CMK (cell line): ENCODE measurements around the gene TLE4.
"Not testable (repeated sequence)": the region's sequence is repeated elsewhere in the genome, so short reads cannot be mapped to it uniquely, and the experiment has no call there.

Source experiments
- DNase-seq: peaks from one replicate; pipeline ENCODE4 v3.0.0-alpha.2; 2010; ENCODE audit warnings: low read depth

The TLE4 gene

DNA sequence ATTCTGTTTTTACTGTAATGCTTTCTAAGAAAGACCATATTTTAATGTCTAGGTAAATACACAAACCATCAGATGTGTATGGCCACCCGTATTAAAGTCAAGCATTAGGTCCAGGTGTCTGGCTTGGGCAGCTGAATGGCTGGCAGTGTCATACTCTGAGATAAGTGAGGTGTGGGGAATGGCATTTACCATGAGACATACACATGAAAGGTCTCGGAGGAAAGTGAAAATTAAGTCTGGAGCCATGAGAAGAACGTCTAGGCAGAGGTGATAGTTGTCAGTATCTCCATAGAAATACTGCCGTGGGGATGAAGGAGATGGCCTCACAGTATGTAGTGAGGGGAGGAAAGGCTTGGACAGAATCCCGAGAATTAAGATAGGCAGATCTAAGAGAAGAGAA is 164.3 kb downstream of the TLE4 start:
- DNase-seq = no peak

DNA sequence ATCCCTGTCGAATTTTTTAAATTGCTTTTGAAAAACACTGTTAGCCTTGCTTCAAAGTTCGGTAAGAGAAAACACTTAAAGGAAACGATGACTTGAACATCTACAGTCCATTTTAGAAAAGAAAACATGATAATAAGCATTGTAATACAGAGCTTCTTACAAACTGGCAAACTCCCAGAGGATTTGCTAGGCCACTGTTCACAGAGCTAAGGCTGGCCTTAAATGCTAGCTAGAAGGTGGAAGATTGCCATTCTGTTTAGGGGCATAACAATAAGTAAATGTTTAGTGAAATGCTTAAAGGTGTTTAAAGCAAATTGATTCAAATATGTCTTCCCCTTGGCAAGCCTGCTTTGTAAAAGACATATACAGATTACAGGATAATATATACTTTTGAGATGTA is 169.6 kb downstream of the TLE4 start:
- no peak for DNase-seq

- no peak for DNase-seq
These were observed 170.5 kb downstream of the TLE4 start for GRCh38 chr9:79742110-79742721.

DNA sequence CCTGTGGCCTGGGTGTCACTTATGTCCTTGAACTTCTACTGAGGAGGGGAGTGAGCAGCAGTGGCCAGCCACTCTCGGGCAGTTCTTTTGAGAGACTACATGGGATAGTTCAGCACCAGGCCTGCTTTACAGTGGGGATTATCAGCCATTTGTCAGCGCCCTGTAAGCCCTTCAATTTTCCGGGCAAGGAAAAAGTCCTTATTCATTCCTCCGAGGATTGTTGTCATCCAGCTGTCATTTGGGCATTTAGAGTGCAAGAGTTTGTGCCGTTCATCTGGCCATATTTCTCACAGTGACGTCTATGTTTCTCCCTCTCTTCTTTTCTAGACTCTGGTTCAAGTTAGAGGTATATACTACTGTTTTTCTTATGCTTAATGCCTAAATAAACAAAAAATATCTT is 172.8 kb downstream of the TLE4 start:
- DNase-seq = no peak

DNA sequence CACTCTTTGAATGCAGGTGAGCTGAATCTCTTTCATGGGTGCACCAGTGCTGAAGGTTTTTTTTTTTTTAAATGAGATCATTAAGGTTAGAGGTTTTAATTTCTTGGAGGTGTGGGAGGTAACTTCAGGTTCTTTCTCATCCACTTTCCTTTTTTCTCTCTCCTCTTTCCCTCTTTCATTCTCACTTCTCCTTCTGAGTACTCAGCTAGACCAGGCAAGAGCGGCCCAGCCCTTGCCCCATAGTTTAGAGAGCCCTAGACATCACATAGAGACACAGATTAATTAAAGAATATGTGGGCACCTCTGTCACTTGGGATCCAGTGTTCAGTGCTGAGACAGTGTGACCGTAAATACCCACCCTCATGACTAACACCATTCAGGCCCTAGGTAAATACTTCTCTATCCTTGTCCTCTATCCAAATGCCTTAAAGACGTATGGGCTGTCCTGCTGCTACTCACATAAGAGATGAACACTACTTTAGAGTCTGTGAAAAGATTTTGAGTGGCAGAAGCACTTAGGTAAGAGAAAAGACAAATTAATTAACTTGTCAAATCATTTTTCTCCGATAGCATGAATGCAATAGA is 174.1 kb downstream of the TLE4 start:
- no peak for DNase-seq

GRCh38 chr9:79751895-79752466 is 180.2 kb downstream of the TLE4 start:
- DNase-seq = not testable (repeated sequence)

GRCh38 chr9:79756414-79756813 is 184.6 kb downstream of the TLE4 start:
- no peak for DNase-seq

GRCh38 chr9:79757074-79757473 is 185.3 kb downstream of the TLE4 start:
- DNase-seq = no peak

- DNase-seq = no peak
These were observed 186.3 kb downstream of the TLE4 start for GRCh38 chr9:79757881-79758669.

DNA sequence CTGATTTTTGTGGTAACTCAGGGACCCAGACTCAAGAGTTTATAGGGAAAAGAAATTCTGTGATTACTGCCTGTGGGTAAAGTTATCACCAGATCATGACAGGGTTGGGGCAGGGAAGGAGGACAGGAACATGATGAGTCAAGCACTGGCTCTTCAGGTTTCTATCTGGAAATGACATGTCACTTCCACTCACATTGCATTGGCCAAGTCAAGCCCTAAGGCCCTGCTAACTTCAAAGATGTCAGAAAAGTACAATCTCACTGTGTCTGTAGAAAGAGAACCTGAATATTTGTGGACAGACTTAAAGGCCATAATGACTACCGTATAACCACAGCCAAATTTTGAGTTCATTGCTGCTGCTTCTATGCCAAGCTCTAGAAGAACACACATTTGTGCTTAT is 187.7 kb downstream of the TLE4 start:
- DNase-seq = no peak

GRCh38 chr9:79762070-79762469 is 190.3 kb downstream of the TLE4 start:
- DNase-seq = no peak

DNA sequence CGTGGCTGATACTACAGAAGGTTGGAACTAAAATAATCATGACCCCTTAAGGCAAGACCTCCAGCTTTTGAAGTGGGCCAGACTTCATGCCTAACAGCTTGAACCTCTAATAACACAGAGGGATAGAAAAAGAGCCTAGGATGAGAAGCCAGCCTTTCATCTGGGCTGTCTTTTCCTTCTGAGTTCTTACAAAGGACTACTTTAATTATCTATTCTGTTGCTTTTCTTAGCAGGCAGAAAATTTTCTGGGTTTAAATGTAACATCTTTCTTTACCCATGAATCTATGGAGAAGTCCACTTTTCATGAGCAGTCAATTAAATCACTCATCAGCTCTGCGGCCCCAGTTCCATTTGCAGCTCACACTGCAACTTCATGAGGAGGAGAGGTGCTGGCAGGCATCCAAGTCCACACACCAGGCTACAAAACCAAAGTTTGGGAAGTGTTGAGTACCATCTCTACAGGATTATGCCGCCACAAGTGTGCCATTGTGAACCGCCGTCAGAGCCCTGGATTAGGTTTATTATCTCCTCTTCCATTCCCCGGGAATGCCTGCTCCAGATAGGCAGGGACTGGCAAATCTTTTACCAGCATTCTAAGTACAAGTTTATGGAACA is 192.0 kb downstream of the TLE4 start:
- DNase-seq = no peak

DNA sequence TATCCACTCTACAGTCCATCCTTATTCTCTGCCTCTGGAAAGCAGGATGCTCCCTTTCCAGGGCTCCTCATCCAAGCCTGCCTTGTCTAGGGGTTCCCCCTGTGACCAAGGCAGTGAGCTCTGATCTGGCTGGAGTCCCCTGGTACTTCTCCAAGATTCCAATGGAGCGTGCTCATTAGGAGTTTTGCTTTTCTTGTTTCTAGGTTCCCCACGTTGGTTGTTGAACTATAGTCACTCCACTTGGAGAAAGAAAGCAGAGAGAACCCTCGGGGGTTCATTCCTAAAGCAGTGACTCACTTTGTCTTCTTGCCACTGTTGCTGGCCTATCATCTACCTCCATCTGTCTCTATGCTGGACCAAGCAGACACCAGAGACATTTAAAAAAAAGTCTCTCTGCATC is 192.6 kb downstream of the TLE4 start:
- no peak for DNase-seq

DNA sequence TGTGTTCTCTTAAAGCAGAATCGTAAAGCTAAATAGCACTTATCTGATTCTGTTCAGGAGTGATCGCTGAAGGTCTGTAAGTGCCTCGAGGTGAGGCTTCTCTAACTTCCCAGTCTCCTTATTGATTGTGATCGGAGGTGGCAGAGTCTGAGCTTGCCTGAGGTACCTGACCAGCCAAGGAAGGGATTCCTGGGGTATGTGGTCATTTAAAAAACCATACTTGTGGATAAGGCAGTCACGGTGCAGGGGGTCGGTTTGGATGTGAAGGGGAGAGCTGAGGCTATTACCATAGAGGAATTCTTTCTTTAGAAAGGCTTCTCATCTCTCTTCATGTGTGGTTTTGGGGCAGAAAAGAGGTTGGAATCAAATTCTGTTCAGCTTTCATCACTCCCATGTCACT is 193.7 kb downstream of the TLE4 start:
- DNase-seq = no peak

- no peak for DNase-seq
These were observed 194.3 kb downstream of the TLE4 start for GRCh38 chr9:79766091-79766490.

- no peak for DNase-seq
These were observed 196.4 kb downstream of the TLE4 start for GRCh38 chr9:79768194-79768593.

DNA sequence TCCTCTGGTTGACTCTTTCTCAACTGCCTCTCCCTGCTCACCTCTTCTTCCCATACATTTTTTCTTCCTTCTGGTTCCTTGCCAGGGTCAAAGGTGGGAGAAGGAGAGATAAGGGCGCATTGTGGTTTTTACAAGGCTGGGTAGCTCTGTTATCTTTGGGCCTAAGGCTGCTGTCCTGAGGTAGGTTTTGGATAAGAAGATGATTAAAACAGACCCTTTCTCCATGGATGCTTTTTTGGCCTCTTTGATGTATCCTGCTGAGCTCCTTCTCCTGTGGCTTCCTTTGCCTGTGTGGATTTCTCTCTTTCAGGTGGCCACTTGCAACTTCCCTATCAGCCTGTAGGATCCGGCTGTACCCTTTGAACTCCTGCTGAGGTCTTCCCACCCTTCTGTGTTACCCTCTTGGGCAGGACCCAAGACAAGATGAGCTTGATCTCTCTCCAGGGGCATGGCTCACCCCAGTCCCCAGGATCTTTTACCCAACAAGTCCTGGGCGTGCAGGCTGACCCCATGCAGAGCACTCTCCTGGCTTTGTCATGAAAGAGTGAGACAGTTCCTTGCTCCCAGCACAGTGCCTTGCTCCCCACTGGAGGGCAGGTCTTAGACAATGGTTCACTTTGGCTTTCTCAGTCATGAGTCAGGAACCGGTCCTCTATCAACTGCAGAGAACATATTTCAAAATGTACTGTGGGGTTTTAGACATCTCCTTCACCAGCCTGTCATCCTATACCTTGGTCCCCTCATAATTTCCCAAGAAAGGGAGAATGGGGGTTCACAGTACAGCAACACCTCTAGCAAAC is 197.9 kb downstream of the TLE4 start:
- DNase-seq = no peak

GRCh38 chr9:79774356-79774755 is 202.6 kb downstream of the TLE4 start:
- no peak for DNase-seq
